GM23248 (cell line): Measurements from ENCODE around the gene HMGB1. TPM values are rescaled to one million over a fixed set of nuclear protein-coding genes. Genes with fewer than 3 reads are reported as not detected.
"Not testable (repeated sequence)": the region's sequence is repeated elsewhere in the genome, so short reads cannot be mapped to it uniquely, and the experiment has no call there.

ENCODE experiments used
- DNase-seq: peaks from one replicate; pipeline ENCODE4 v3.0.0-alpha.2; 2015
- H2AFZ ChIP-seq: fragments of 200-600 bp; sonication (generic); 2 replicates; pipeline ENCODE4 v1.6.1; 2016; ENCODE audit warnings: antibody characterized with exemption
- H3F3A ChIP-seq: fragments of 200-600 bp; sonication (generic); 2 replicates; pipeline ENCODE4 v1.6.1; 2016; ENCODE audit warnings: mild to moderate bottlenecking, antibody characterized with exemption, mixed run types; ENCODE audit not compliant: insufficient read depth
- H3K27ac ChIP-seq: fragments of 200-600 bp; sonication (generic); 2 replicates; pipeline ENCODE4 v1.5.1; 2016; ENCODE audit warnings: mild to moderate bottlenecking
- H3K27me3 ChIP-seq: fragments of 200-600 bp; sonication (generic); replicated peaks from 2 replicates; pipeline ENCODE4 v1.6.1; 2016; ENCODE audit warnings: mild to moderate bottlenecking; ENCODE audit not compliant: insufficient read depth
- H3K36me3 ChIP-seq: fragments of 200-600 bp; sonication (generic); 2 replicates; pipeline ENCODE4 v1.6.1; 2016; ENCODE audit warnings: low read depth, mild to moderate bottlenecking
- H3K4me1 ChIP-seq: fragments of 200-600 bp; sonication (generic); 2 replicates; pipeline ENCODE4 v1.6.1; 2016; ENCODE audit warnings: mild to moderate bottlenecking; ENCODE audit not compliant: insufficient read depth
- H3K4me2 ChIP-seq: fragments of 200-600 bp; sonication (generic); one replicate; pipeline ENCODE4 v1.6.1; 2016; ENCODE audit warnings: mild to moderate bottlenecking; ENCODE audit not compliant: unreplicated experiment
- H3K4me3 ChIP-seq: fragments of 200-600 bp; sonication (generic); 2 replicates; pipeline ENCODE4 v1.5.1; 2016; ENCODE audit warnings: mild to moderate bottlenecking
- H3K79me2 ChIP-seq: fragments of 200-600 bp; sonication (generic); 2 replicates; pipeline ENCODE4 v1.6.1; 2016; ENCODE audit warnings: mild to moderate bottlenecking; ENCODE audit not compliant: insufficient read depth
- H3K9ac ChIP-seq: fragments of 200-600 bp; sonication (generic); 2 replicates; pipeline ENCODE4 v1.6.1; 2016; ENCODE audit warnings: mild to moderate bottlenecking
- H3K9me2 ChIP-seq: fragments of 200-600 bp; sonication (generic); 2 replicates; pipeline ENCODE4 v1.6.1; 2016; ENCODE audit warnings: mixed run types, mild to moderate bottlenecking, moderate library complexity; ENCODE audit not compliant: insufficient read depth
- H3K9me3 ChIP-seq: fragments of 200-600 bp; sonication (generic); one replicate; pipeline ENCODE4 v1.6.1; 2017; ENCODE audit warnings: low read depth
- H4K20me1 ChIP-seq: fragments of 200-600 bp; sonication (generic); 2 replicates; pipeline ENCODE4 v1.6.0; 2016; ENCODE audit not compliant: insufficient read depth
- EZH2 ChIP-seq: fragments of 200-600 bp; sonication (generic); IDR thresholded peaks from 2 replicates; pipeline ENCODE4 v1.6.1; 2018; ENCODE audit warnings: antibody characterized with exemption, mild to moderate bottlenecking; ENCODE audit not compliant: insufficient read depth, poor library complexity, severe bottlenecking
- EZH2phosphoT487 ChIP-seq: fragments of 200-600 bp; sonication (generic); IDR thresholded peaks from 2 replicates; pipeline ENCODE4 v1.6.1; 2018; ENCODE audit warnings: antibody characterized with exemption, moderate library complexity, mild to moderate bottlenecking, low read depth; ENCODE audit not compliant: insufficient read depth
- WGBS, 2 experiments: methylation state at CpG; one replicate each; pipeline ENCODE4 v1.1.6; 2015 to 2017; ENCODE audit warnings: low lambda C conversion rate in 2 of 2, low coverage in 1 of 2; ENCODE audit errors: missing lambda C conversion rate in 2 of 2; 5-methylcytosine and 5-hydroxymethylcytosine counted together
- in situ Hi-C: fragments of 300-500 bp; cut with MboI; formaldehyde crosslinking; loops from 2 replicates; pipeline ENCODE4 v1.15.0; 2020
- polyA plus RNA-seq: library from polyadenylated mRNA; unstranded; fragments of >200 nt; fragmentation: Nextera tagmentation; extraction: Ambion mirVana; gene quantifications from 2 replicates; pipeline ENCODE4 v1.2.1, GENCODE V29; 2016
- total RNA-seq: library from RNA; depleted of rRNA; stranded (reverse); fragments of >200 nt; shearing (Covaris generic); gene quantifications from 2 replicates; pipeline ENCODE4 v1.2.3, GENCODE V29; 2014

HMGB1 gene
- total and polyA plus RNA-seq, 2 experiments from 2014 or later: 233 to 430 TPM

DNA sequence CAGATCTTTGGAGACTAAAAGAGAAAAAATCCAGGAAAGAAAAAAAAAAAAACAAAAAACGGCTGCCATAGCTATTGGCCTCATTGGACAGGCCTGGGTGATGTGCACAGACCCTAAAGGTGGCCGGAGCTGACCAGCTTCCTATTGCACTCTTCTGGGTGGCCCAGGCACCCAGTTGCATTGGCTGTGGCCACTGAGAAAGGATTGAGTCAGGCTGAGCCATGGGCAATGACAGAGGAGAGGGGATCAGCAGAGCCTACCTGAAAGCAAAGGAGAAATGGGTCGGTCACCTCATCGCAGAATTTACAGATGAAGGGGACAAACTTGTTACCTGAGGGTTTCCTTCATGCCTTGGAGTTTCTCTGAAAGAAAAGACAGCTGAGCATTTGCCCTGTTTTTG, 17.3 kb downstream of the HMGB1 start:
- no peaks in the 10 kb centered on the region for H3K9me3 ChIP-seq
- H3K4me1 ChIP-seq: no peaks in the 10 kb centered on the region
- H3K79me2 ChIP-seq: no peaks in the 10 kb centered on the region
- H2AFZ ChIP-seq: no peak overlapping the region
- WGBS, 2 experiments: 89 to 94% methylated on average over 4 of the region's 4 CpGs
- DNase-seq: no peak
- in situ Hi-C loops: no loop called here
- no peaks in the 10 kb centered on the region for H3F3A ChIP-seq
- H3K4me2 ChIP-seq: no peak overlapping the region
- no peaks in the 10 kb centered on the region for H4K20me1 ChIP-seq
- H3K27me3 ChIP-seq: no peaks in the 10 kb centered on the region
- no peak overlapping the region for H3K4me3 ChIP-seq
- no peak overlapping the region for H3K9ac ChIP-seq
- TF ChIP-seq EZH2 (no peak), EZH2phosphoT487 (no peak)
- H3K9me2 ChIP-seq: no peaks in the 10 kb centered on the region
- H3K36me3 ChIP-seq: no peaks in the 10 kb centered on the region
- H3K27ac ChIP-seq: no peak overlapping the region

DNA sequence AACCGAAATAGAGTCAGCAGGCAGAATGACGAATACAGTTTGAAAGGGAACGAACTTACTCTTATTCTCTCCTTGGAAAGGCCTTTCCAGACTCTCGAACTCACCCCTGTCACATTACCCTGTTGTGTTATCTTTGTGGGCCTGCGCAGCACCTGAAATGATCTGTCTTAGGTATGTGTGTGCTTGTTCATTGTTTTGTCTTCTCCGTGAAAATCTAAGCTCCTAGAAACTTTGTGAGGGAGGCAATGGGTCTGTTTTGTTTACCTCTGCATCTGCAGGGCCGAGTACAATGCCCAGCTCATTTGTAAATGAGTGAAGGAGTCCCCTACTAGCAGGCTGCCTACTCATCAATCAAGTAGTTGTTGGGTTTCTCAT, 19.6 kb downstream of the HMGB1 start:
- H4K20me1 ChIP-seq: no peaks in the 10 kb centered on the region
- TF ChIP-seq EZH2: no peak
- no peak for TF ChIP-seq EZH2phosphoT487
- H3K4me3 ChIP-seq: no peak overlapping the region
- no peak for DNase-seq
- no peaks in the 10 kb centered on the region for H3K27me3 ChIP-seq
- no peaks in the 10 kb centered on the region for H3K9me2 ChIP-seq
- H2AFZ ChIP-seq: peak overlapping the region; percentile 56; the same call in 1 of the 2 replicates
- H3K79me2 ChIP-seq: no peaks in the 10 kb centered on the region
- in situ Hi-C loops: no loop called here
- H3F3A ChIP-seq: no peaks in the 10 kb centered on the region
- H3K9me3 ChIP-seq: no peaks in the 10 kb centered on the region
- no peaks in the 10 kb centered on the region for H3K4me1 ChIP-seq
- no peak overlapping the region for H3K4me2 ChIP-seq
- H3K27ac ChIP-seq: no peak overlapping the region
- 85 to 88% methylated on average over 7 of the region's 7 CpGs for WGBS, 2 experiments
- no peak overlapping the region for H3K9ac ChIP-seq
- H3K36me3 ChIP-seq: no peaks in the 10 kb centered on the region

DNA sequence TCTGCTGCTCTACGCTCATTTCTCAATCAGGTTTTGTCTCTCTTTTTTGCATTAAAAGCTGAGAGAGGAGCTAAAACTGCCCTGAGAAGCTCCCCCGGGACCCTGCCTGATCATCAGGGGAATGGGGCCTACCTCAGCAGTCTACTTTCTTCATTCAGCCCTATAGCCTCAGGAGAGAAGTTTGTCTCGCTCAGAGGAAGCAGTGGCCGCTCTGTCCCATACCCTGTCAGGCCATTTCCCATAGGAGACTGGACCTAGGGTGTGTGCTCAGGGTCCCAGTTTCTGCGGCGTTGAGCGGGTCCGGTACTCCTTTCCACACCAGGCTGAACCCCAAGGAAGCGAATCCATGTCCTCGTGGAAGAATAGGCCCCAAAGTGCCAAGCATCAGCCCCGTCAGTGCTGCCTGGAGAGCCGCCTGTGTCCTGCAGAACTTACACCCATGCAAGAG, 21.8 kb downstream of the HMGB1 start:
- in situ Hi-C loops: no loop called here
- no peak overlapping the region for H3K9ac ChIP-seq
- WGBS, 2 experiments: 93 to 96% methylated on average over 12 of the region's 12 CpGs

GRCh38 chr13:30443491-30443890, 22.2 kb downstream of the HMGB1 start:
- in situ Hi-C loops, H3K9me3 ChIP-seq, H3K79me2 ChIP-seq, H2AFZ ChIP-seq, H3K4me1 ChIP-seq, H3K36me3 ChIP-seq, H3K9me2 ChIP-seq, H3K27ac ChIP-seq, H4K20me1 ChIP-seq, H3K4me2 ChIP-seq, H3K4me3 ChIP-seq, H3K9ac ChIP-seq, DNase-seq, H3K27me3 ChIP-seq, H3F3A ChIP-seq: not testable (repeated sequence)
- WGBS, 2 experiments: 83 to 95% methylated on average over 3 of the region's 3 CpGs

More for the DNA sequence above, 21.8 kb downstream of the HMGB1 start:
- H3F3A ChIP-seq: no peaks in the 10 kb centered on the region
- H2AFZ ChIP-seq: no peak overlapping the region
- H3K27me3 ChIP-seq: no peaks in the 10 kb centered on the region
- no peak overlapping the region for H3K27ac ChIP-seq
- no peaks in the 10 kb centered on the region for H3K9me3 ChIP-seq
- H3K4me2 ChIP-seq: no peak overlapping the region
- H3K9me2 ChIP-seq: no peaks in the 10 kb centered on the region
- no peaks in the 10 kb centered on the region for H3K36me3 ChIP-seq
- no peaks in the 10 kb centered on the region for H4K20me1 ChIP-seq
- no peak overlapping the region for H3K4me3 ChIP-seq
- TF ChIP-seq EZH2phosphoT487 (no peak), EZH2 (no peak)
- no peaks in the 10 kb centered on the region for H3K4me1 ChIP-seq
- H3K79me2 ChIP-seq: no peaks in the 10 kb centered on the region
- DNase-seq: no peak

DNA sequence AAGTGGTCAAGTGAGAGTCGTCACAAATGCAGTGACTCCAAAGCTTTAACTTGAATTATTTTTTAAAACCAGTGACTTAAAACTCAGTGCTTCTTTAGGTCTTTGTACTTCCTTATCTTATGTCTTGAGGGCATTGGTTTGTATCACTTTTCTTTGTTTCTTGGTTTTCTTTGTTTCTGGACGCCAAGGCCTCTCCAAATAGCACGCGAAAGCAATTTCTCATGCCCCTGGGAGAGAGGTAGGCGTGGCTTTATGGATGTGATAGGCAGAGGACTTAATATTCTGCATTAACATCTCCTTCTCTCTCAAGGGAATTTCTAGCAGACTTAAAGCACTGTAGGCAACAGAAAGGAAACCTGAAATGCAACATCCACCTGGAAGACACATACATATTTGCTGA, 22.8 kb downstream of the HMGB1 start:
- no peaks in the 10 kb centered on the region for H3K4me1 ChIP-seq
- TF ChIP-seq EZH2phosphoT487 (no peak), EZH2 (no peak)
- no peak overlapping the region for H2AFZ ChIP-seq
- no peak overlapping the region for H3K9ac ChIP-seq
- no peaks in the 10 kb centered on the region for H3K27me3 ChIP-seq
- no peaks in the 10 kb centered on the region for H4K20me1 ChIP-seq
- no peaks in the 10 kb centered on the region for H3K9me3 ChIP-seq
- no peak overlapping the region for H3K4me2 ChIP-seq
- in situ Hi-C loops: no loop called here
- H3K36me3 ChIP-seq: no peaks in the 10 kb centered on the region
- 65 to 70% methylated on average over 5 of the region's 5 CpGs for WGBS, 2 experiments
- no peak overlapping the region for H3K4me3 ChIP-seq
- H3K79me2 ChIP-seq: no peaks in the 10 kb centered on the region
- no peak overlapping the region for H3K27ac ChIP-seq
- DNase-seq: no peak
- no peaks in the 10 kb centered on the region for H3F3A ChIP-seq
- H3K9me2 ChIP-seq: no peaks in the 10 kb centered on the region
